CD14-positive monocyte (primary cell): ENCODE data around the gene TUSC2. TPM values are rescaled to one million over a fixed set of nuclear protein-coding genes. Genes with fewer than 3 reads are reported as not detected.

ENCODE experiments used
- DNase-seq, 3 donors: peaks; one replicate each; pipeline ENCODE4 v3.0.0-alpha.2; 2011 to 2022
- H2AFZ ChIP-seq: 2 replicates; pipeline ENCODE4 v1.6.0; 2012; ENCODE audit warnings: mild to moderate bottlenecking, low read depth, low read length, inconsistent platforms; ENCODE audit not compliant: insufficient read depth, poor library complexity, severe bottlenecking
- H3K27ac ChIP-seq, 2 donors: 1 replicate in 1 of 2; 2 replicates in 1 of 2; pipeline ENCODE4 v1.5.1; 2012 to 2013; ENCODE audit warnings: low read length in 2 of 2, control low read depth in 1 of 2, inconsistent platforms in 1 of 2, low read depth in 1 of 2, mild to moderate bottlenecking in 1 of 2
- H3K27me3 ChIP-seq, 2 donors: one replicate each; pipeline versions ENCODE4 v1.6.0 to v1.6.1; 2011 to 2013; ENCODE audit warnings: low read length in 2 of 2; ENCODE audit not compliant: control insufficient read depth in 2 of 2, insufficient read depth in 2 of 2
- H3K36me3 ChIP-seq, 2 donors: replicated peaks in 1 of 2; 1 replicate in 1 of 2; 2 replicates in 1 of 2; pipeline versions ENCODE4 v1.5.1 to v1.6.1; 2012 to 2013; ENCODE audit warnings: low read length in 2 of 2, control low read depth in 1 of 2, inconsistent platforms in 1 of 2, mild to moderate bottlenecking in 1 of 2; ENCODE audit not compliant: insufficient read depth in 2 of 2, control insufficient read depth in 1 of 2
- H3K4me1 ChIP-seq, 2 donors: 1 replicate in 1 of 2; 2 replicates in 1 of 2; pipeline versions ENCODE4 v1.5.1 to v1.6.1; 2012 to 2013; ENCODE audit warnings: low read length in 2 of 2, control low read depth in 1 of 2, inconsistent platforms in 1 of 2, mild to moderate bottlenecking in 1 of 2, moderate library complexity in 1 of 2; ENCODE audit not compliant: insufficient read depth in 2 of 2, control insufficient read depth in 1 of 2
- H3K4me2 ChIP-seq: replicated peaks from 2 replicates; pipeline ENCODE3; 2012; ENCODE audit warnings: low read length, moderate library complexity, mild to moderate bottlenecking; ENCODE audit not compliant: poor library complexity, severe bottlenecking; ENCODE audit errors: extremely low read depth
- H3K4me3 ChIP-seq, 3 experiments: fragments of 200-600 bp in 1 of 3; sonication (generic) in 1 of 3; replicated peaks in 1 of 3; 1 replicate in 2 of 3; 2 replicates in 1 of 3; pipeline ENCODE4 v1.5.1; 2011 to 2013; ENCODE audit warnings: low read length in 3 of 3, mild to moderate bottlenecking in 3 of 3, control low read depth in 2 of 3, low read depth in 2 of 3, inconsistent platforms in 1 of 3, moderate library complexity in 1 of 3
- H3K79me2 ChIP-seq: 2 replicates; pipeline ENCODE4 v1.6.0; 2012; ENCODE audit warnings: mild to moderate bottlenecking, control low read depth, inconsistent platforms, low read length, moderate library complexity; ENCODE audit not compliant: insufficient read depth
- H3K9ac ChIP-seq: 2 replicates; pipeline ENCODE4 v1.6.0; 2017; ENCODE audit warnings: low read length, mild to moderate bottlenecking; ENCODE audit not compliant: insufficient read depth, poor library complexity, severe bottlenecking
- H3K9me3 ChIP-seq, 2 donors: replicated peaks in 1 of 2; 1 replicate in 1 of 2; 2 replicates in 1 of 2; pipeline versions ENCODE4 v1.5.1 to v1.6.1; 2012 to 2013; ENCODE audit warnings: low read length in 2 of 2, control low read depth in 1 of 2; ENCODE audit not compliant: control insufficient read depth in 1 of 2, insufficient read depth in 1 of 2
- H4K20me1 ChIP-seq: 2 replicates; pipeline ENCODE4 v1.6.0; 2012; ENCODE audit warnings: mild to moderate bottlenecking, low read length, control low read depth, moderate library complexity; ENCODE audit not compliant: insufficient read depth
- H3K27ac Mint-ChIP-seq, 7 donors: one replicate each; pipeline ENCODE4 v1.8.0; 2020; ENCODE audit warnings: mild to moderate bottlenecking in 7 of 7, mixed read lengths in 7 of 7, moderate library complexity in 6 of 7, inconsistent platforms in 2 of 7
- H3K27me3 Mint-ChIP-seq, 3 donors: one replicate each; pipeline ENCODE4 v1.8.0; 2021 to 2022; ENCODE audit warnings: low read depth in 3 of 3, mild to moderate bottlenecking in 3 of 3, mixed read lengths in 3 of 3, moderate library complexity in 3 of 3, inconsistent platforms in 1 of 3
- H3K36me3 Mint-ChIP-seq, 2 donors: one replicate each; pipeline ENCODE4 v1.8.0; 2020; ENCODE audit warnings: mixed read lengths in 2 of 2, inconsistent platforms in 1 of 2, mild to moderate bottlenecking in 1 of 2
- H3K4me1 Mint-ChIP-seq: one replicate; pipeline ENCODE4 v1.8.0; 2020; ENCODE audit warnings: mild to moderate bottlenecking, mixed read lengths
- H3K4me3 Mint-ChIP-seq, 2 donors: one replicate each; pipeline ENCODE4 v1.8.0; 2020; ENCODE audit warnings: mild to moderate bottlenecking in 2 of 2, mixed read lengths in 2 of 2, moderate library complexity in 1 of 2
- H3K9me3 Mint-ChIP-seq, 7 donors: one replicate each; pipeline ENCODE4 v1.8.0; 2020 to 2022; ENCODE audit warnings: mixed read lengths in 7 of 7, mild to moderate bottlenecking in 6 of 7, moderate library complexity in 6 of 7, inconsistent platforms in 2 of 7
- WGBS: methylation state at CpG from one replicate; pipeline ENCODE4 v1.1.5; 2013; ENCODE audit warnings: missing lambda C conversion rate; ENCODE audit not compliant: insufficient coverage; 5-methylcytosine and 5-hydroxymethylcytosine counted together
- intact Hi-C, 2 donors: fragments of 100-400 bp; cut with micrococcal nuclease; formaldehyde crosslinking; loops; one replicate each; pipeline versions ENCODE4 v1.15.0 to v1.15.1; 2023
- polyA plus RNA-seq, 3 donors: library from polyadenylated mRNA; depleted of rRNA in 1 of 3; unstranded in 2 of 3; stranded (reverse) in 1 of 3; fragments of 300-500 nt in 2 of 3; fragments of >200 nt in 1 of 3; fragmentation: Illumina TruSeq in 2 of 3; gene quantifications; 1 replicate in 2 of 3; 2 replicates in 1 of 3; pipeline ENCODE4 v1.2.3, GENCODE V29; 2012 to 2021
- TF ChIP-seq, protein P1 (sequence below): fragments of 200-600 bp; IDR thresholded peaks from one replicate; pipeline ENCODE4 v1.8.0; 2022; ENCODE audit warnings: antibody characterized with exemption, mild to moderate bottlenecking

TUSC2 gene
- polyA plus RNA-seq, 3 donors, result 22.6 to 55.7 (median 47.0) TPM

DNA sequence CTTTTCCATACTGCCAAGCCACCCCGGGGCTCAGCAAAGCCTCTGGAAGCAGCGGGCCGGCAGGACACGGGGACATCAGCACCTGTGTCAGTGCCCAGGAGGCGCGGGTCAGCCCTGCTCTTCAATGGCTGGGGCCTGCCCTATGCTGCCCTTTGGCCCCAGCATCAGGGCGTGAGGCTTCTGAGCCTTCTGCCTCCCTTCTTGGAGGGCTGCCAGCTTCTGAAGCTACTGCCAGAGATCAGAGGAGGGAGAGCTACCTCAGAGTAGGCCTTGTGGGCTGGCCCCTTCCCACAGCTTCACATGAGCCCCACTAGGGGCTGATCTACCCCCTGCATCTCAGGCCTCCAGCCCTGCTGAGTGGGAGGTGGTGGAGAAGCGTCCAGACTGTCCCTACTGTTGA is 44.3 kb upstream of the TUSC2 start:
- TF ChIP-seq, protein P1, sequence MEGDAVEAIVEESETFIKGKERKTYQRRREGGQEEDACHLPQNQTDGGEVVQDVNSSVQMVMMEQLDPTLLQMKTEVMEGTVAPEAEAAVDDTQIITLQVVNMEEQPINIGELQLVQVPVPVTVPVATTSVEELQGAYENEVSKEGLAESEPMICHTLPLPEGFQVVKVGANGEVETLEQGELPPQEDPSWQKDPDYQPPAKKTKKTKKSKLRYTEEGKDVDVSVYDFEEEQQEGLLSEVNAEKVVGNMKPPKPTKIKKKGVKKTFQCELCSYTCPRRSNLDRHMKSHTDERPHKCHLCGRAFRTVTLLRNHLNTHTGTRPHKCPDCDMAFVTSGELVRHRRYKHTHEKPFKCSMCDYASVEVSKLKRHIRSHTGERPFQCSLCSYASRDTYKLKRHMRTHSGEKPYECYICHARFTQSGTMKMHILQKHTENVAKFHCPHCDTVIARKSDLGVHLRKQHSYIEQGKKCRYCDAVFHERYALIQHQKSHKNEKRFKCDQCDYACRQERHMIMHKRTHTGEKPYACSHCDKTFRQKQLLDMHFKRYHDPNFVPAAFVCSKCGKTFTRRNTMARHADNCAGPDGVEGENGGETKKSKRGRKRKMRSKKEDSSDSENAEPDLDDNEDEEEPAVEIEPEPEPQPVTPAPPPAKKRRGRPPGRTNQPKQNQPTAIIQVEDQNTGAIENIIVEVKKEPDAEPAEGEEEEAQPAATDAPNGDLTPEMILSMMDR, result no peak
- Mint-ChIP-seq H3K36me3 (no peaks in the 10 kb centered on the region), H3K27ac (peak overlapping the region in 1 of 7 donors; percentile 42), H3K9me3 (no peaks in the 10 kb centered on the region), H3K4me1 (no peaks in the 10 kb centered on the region), H3K27me3 (peaks cover 5 to 6% (median 5%) of the 10 kb centered on the region in 3 donors), H3K4me3 (no peak overlapping the region)
- Histone ChIP-seq H2AFZ (no peak overlapping the region), H3K79me2 (no peaks in the 10 kb centered on the region), H3K4me3 (no peak overlapping the region), H3K4me1 (no peaks in the 10 kb centered on the region), H3K27me3 (no peaks in the 10 kb centered on the region), H3K27ac (no peak overlapping the region), H3K9me3 (no peaks in the 10 kb centered on the region), H3K9ac (no peak overlapping the region), H3K4me2 (no peak overlapping the region), H3K36me3 (no peaks in the 10 kb centered on the region), H4K20me1 (no peaks in the 10 kb centered on the region)
- no peak for DNase-seq
- WGBS, result 83% methylated on average over 8 of the region's 8 CpGs
- intact Hi-C loops, result no loop called here

DNA sequence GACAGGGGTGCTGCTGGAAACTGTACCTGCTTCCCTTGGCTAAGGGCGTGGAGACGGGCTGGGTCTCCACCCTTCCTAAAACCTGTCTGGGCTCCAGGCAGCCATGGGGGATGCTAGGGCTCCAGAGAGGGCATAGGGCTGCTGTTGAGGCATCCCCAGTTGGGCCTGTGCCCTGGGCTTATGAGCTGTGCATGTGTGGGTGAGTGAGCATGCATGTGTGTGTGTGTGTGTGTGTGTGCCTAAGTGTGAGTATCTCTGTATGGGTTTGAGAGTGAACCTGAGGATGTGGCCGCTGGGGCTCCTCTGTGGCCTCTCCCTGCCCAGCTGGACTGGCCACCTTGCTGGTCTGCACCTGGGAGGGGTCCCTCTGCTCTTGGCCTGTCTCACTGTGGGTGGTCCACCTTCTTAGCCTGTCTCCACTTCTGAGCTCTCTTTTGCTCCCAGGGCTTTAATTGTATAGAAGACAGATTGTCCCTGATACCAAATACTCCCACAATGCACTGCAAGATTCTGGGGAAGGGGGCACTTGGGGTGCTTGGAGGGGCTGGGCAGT is 43.2 kb upstream of the TUSC2 start:
- H3K27me3 ChIP-seq, result no peaks in the 10 kb centered on the region
- no peak overlapping the region for H2AFZ ChIP-seq
- no peak overlapping the region for H3K9ac ChIP-seq
- Mint-ChIP-seq H3K36me3 (no peaks in the 10 kb centered on the region), H3K4me1 (no peaks in the 10 kb centered on the region), H3K27ac (no peak overlapping the region), H3K27me3 (peaks cover 5 to 12% (median 8%) of the 10 kb centered on the region in 3 donors), H3K4me3 (no peak overlapping the region), H3K9me3 (no peaks in the 10 kb centered on the region)
- DNase-seq, result no peak
- TF ChIP-seq, protein P1, result no peak
- no peak overlapping the region for H3K27ac ChIP-seq
- H3K4me3 ChIP-seq, result no peak overlapping the region
- no peaks in the 10 kb centered on the region for H3K9me3 ChIP-seq
- no peaks in the 10 kb centered on the region for H4K20me1 ChIP-seq
- intact Hi-C loops, result no loop called here
- H3K36me3 ChIP-seq, result no peaks in the 10 kb centered on the region
- WGBS, result 88% methylated on average over 3 of the region's 3 CpGs
- H3K4me2 ChIP-seq, result no peak overlapping the region
- no peaks in the 10 kb centered on the region for H3K4me1 ChIP-seq
- no peaks in the 10 kb centered on the region for H3K79me2 ChIP-seq
